ENCODE measurements around the gene RGS2.
A peak's percentile ranks its signal among the peaks of the same experiment; 100 is the strongest.

DNA sequence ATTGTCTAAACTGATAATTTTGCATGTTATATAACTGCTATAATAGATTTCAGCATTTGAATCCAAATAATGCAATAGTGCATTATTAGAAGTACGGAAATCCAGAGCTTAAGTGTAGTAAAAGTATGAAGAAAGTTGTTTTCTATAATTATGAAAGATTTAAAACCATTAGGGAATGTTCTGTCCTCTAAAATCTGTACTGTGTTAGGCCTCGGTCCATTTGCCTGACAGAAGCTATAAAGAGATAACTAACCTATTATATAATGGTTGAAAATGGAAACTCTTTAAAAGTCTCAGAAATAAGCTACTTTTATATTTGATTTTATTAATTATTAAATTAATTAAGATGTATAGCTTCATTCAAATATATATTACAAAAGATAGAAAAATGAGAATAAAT, 16.2 kb upstream of the RGS2 start:
- TF ChIP-seq POLR2A (IDR thresholded peaks at IDR 0.05) (no peak), POLR2AphosphoS5 (IDR thresholded peaks at IDR 0.05) (peak in 3 of 4 donors; percentile 45 to 51 (median 51))
- TF ChIP-seq, protein P1, sequence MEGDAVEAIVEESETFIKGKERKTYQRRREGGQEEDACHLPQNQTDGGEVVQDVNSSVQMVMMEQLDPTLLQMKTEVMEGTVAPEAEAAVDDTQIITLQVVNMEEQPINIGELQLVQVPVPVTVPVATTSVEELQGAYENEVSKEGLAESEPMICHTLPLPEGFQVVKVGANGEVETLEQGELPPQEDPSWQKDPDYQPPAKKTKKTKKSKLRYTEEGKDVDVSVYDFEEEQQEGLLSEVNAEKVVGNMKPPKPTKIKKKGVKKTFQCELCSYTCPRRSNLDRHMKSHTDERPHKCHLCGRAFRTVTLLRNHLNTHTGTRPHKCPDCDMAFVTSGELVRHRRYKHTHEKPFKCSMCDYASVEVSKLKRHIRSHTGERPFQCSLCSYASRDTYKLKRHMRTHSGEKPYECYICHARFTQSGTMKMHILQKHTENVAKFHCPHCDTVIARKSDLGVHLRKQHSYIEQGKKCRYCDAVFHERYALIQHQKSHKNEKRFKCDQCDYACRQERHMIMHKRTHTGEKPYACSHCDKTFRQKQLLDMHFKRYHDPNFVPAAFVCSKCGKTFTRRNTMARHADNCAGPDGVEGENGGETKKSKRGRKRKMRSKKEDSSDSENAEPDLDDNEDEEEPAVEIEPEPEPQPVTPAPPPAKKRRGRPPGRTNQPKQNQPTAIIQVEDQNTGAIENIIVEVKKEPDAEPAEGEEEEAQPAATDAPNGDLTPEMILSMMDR (IDR thresholded peaks at IDR 0.05): no peak

Data from sigmoid colon (tissue), 4 donors.